ENCODE measurements around the gene MAGI2. TPM values are rescaled to one million over a fixed set of nuclear protein-coding genes. Genes with fewer than 3 reads are reported as not detected.
A peak's percentile ranks its signal among the peaks of the same experiment; 100 is the strongest.

MAGI2 gene
- total RNA-seq, 6 experiments from 2014 or later, result 7.1 to 9.8 (median 8.5) TPM

GRCh38 chr7:79180533-79180932 is 272.9 kb downstream of the MAGI2 start:
- no peak for DNase-seq
- H3K9me3 Mint-ChIP-seq, result peaks cover 6% of the 10 kb centered on the region
- no peaks in the 10 kb centered on the region for H3K27me3 Mint-ChIP-seq (ENCODE audit: insufficient read depth)
- H3K4me3 Mint-ChIP-seq, result no peak overlapping the region
- TF ChIP-seq CTCF (IDR thresholded peaks at IDR 0.05), result no peak
- H3K27ac Mint-ChIP-seq, result no peak overlapping the region
- peaks cover 27% of the 10 kb centered on the region for H3K36me3 Mint-ChIP-seq (ENCODE audit: low read depth)
- H3K4me1 Mint-ChIP-seq (ENCODE audit: low read depth), result peaks cover 32% of the 10 kb centered on the region

GRCh38 chr7:79176859-79177477 is 276.5 kb downstream of the MAGI2 start:
- H3K27me3 Mint-ChIP-seq (ENCODE audit: insufficient read depth), result no peaks in the 10 kb centered on the region
- TF ChIP-seq CTCF (IDR thresholded peaks at IDR 0.05), result peak; percentile 80
- DNase-seq, result peak; percentile 56
- H3K27ac Mint-ChIP-seq, result no peak overlapping the region
- peaks cover 32% of the 10 kb centered on the region for H3K4me1 Mint-ChIP-seq (ENCODE audit: low read depth)
- peaks cover 6% of the 10 kb centered on the region for H3K9me3 Mint-ChIP-seq
- H3K36me3 Mint-ChIP-seq (ENCODE audit: low read depth), result peaks cover 26% of the 10 kb centered on the region
- H3K4me3 Mint-ChIP-seq, result peak overlapping the region; percentile 48

- TF ChIP-seq CTCF (IDR thresholded peaks at IDR 0.05), result no peak
- no peak for DNase-seq
- Mint-ChIP-seq H3K4me1 (ENCODE audit: low read depth) (peaks cover 29% of the 10 kb centered on the region), H3K36me3 (ENCODE audit: low read depth) (peaks cover 10% of the 10 kb centered on the region), H3K27ac (no peak overlapping the region), H3K9me3 (peaks cover 6% of the 10 kb centered on the region), H3K4me3 (no peak overlapping the region), H3K27me3 (ENCODE audit: insufficient read depth) (no peaks in the 10 kb centered on the region)
Measured at GRCh38 chr7:79175374-79175773, 278.1 kb downstream of the MAGI2 start.

- Mint-ChIP-seq H3K4me1 (ENCODE audit: low read depth) (no peaks in the 10 kb centered on the region), H3K9me3 (no peaks in the 10 kb centered on the region), H3K27me3 (ENCODE audit: insufficient read depth) (no peaks in the 10 kb centered on the region), H3K27ac (no peak overlapping the region), H3K4me3 (no peak overlapping the region), H3K36me3 (ENCODE audit: low read depth) (peaks cover 7% of the 10 kb centered on the region)
- DNase-seq, result no peak
- TF ChIP-seq CTCF (IDR thresholded peaks at IDR 0.05), result no peak
Measured at GRCh38 chr7:79165225-79165624, 288.2 kb downstream of the MAGI2 start.

- Mint-ChIP-seq H3K27ac (no peak overlapping the region), H3K36me3 (ENCODE audit: low read depth) (peaks cover 16% of the 10 kb centered on the region), H3K4me3 (no peak overlapping the region), H3K9me3 (peaks cover 16% of the 10 kb centered on the region), H3K4me1 (ENCODE audit: low read depth) (peaks cover 29% of the 10 kb centered on the region), H3K27me3 (ENCODE audit: insufficient read depth) (0 out of 2 replicates have a peak, but pooled peaks cover 2% of the 10 kb centered on the region)
- no peak for TF ChIP-seq CTCF (IDR thresholded peaks at IDR 0.05)
- DNase-seq, result no peak
Measured at GRCh38 chr7:79159040-79159664, 294.3 kb downstream of the MAGI2 start.

Data from HFFc6 (cell line).